Fibroblast of lung (primary cell): ENCODE results near the gene ZFYVE27. TPM values are rescaled to one million over a fixed set of nuclear protein-coding genes. Genes with fewer than 3 reads are reported as not detected.

ENCODE experiments used
- DNase-seq, 2 donors: peaks; one replicate each; pipeline versions ENCODE4 v3.0.0 to v3.0.0-alpha.2; 2010; ENCODE audit warnings: low read depth in 2 of 2
- H2AFZ ChIP-seq: 2 replicates; pipeline ENCODE4 v1.5.1; 2012; ENCODE audit warnings: low read length, control low read depth, inconsistent platforms
- H3K27ac ChIP-seq: 2 replicates; pipeline ENCODE4 v1.5.1; 2011; ENCODE audit warnings: low read length, control low read depth; ENCODE audit not compliant: insufficient read depth
- H3K27me3 ChIP-seq: 2 replicates; pipeline ENCODE4 v1.5.1; 2011; ENCODE audit warnings: mild to moderate bottlenecking, low read length; ENCODE audit not compliant: control insufficient read depth, insufficient read depth
- H3K36me3 ChIP-seq: 2 replicates; pipeline ENCODE4 v1.5.1; 2011; ENCODE audit warnings: low read length; ENCODE audit not compliant: control insufficient read depth, insufficient read depth
- H3K4me1 ChIP-seq: 2 replicates; pipeline ENCODE4 v1.5.1; 2011; ENCODE audit warnings: low read length; ENCODE audit not compliant: control insufficient read depth, insufficient read depth; ENCODE audit errors: extremely low read depth
- H3K4me2 ChIP-seq: 2 replicates; pipeline ENCODE4 v1.5.1; 2011; ENCODE audit warnings: low read length, control low read depth; ENCODE audit not compliant: insufficient read depth; ENCODE audit errors: extremely low read depth
- H3K4me3 ChIP-seq, 4 experiments: fragments of 200-600 bp in 1 of 4; sonication (generic) in 1 of 4; replicated peaks in 1 of 4; 2 replicates each; pipeline ENCODE4 v1.5.1; 2011 to 2016; ENCODE audit warnings: low read length in 4 of 4, low read depth in 3 of 4, mild to moderate bottlenecking in 3 of 4, control low read depth in 2 of 4, inconsistent platforms in 1 of 4, mixed read lengths in 1 of 4; ENCODE audit not compliant: insufficient read depth in 1 of 4; ENCODE audit errors: control extremely low read depth in 1 of 4
- H3K79me2 ChIP-seq: 2 replicates; pipeline ENCODE4 v1.5.1; 2012; ENCODE audit warnings: mild to moderate bottlenecking, low read length, inconsistent platforms; ENCODE audit not compliant: control insufficient read depth, insufficient read depth
- H3K9ac ChIP-seq: 2 replicates; pipeline ENCODE4 v1.5.1; 2011; ENCODE audit warnings: mild to moderate bottlenecking, low read length, control low read depth; ENCODE audit not compliant: insufficient read depth
- H3K9me3 ChIP-seq: 2 replicates; pipeline ENCODE4 v1.5.1; 2012; ENCODE audit warnings: low read depth, low read length; ENCODE audit not compliant: control insufficient read depth, insufficient read depth
- H4K20me1 ChIP-seq: 2 replicates; pipeline ENCODE4 v1.5.1; 2011; ENCODE audit warnings: low read length; ENCODE audit not compliant: control insufficient read depth, insufficient read depth; ENCODE audit errors: extremely low read depth
- EZH2 ChIP-seq: IDR thresholded peaks from 2 replicates; pipeline ENCODE4 v1.5.1; 2012; ENCODE audit warnings: low read length, control low read depth, mild to moderate bottlenecking; ENCODE audit errors: missing control alignments
- polyA plus RNA-seq, 2 donors: library from polyadenylated mRNA; depleted of rRNA in 1 of 2; stranded (reverse) in 1 of 2; unstranded in 1 of 2; fragments of >200 nt; gene quantifications; 2 replicates each; pipeline ENCODE4 v1.2.1, GENCODE V29; 2011 to 2012; ENCODE audit warnings: missing spikeins in 1 of 2
- total RNA-seq: library from RNA; depleted of rRNA; stranded (reverse); fragments of >200 nt; gene quantifications from 2 replicates; pipeline ENCODE4 v1.2.1, GENCODE V29; 2014
- TF ChIP-seq, protein P1 (sequence below), 2 donors: IDR thresholded peaks in 1 of 2; conservative IDR thresholded peaks in 1 of 2; 1 replicate in 1 of 2; 2 replicates in 1 of 2; pipeline ENCODE4 v1.5.1; 2011 to 2012; ENCODE audit warnings: low read length in 2 of 2, control low read depth in 1 of 2, inconsistent platforms in 1 of 2, low read depth in 1 of 2, mild to moderate bottlenecking in 1 of 2

The ZFYVE27 gene
- total and polyA plus RNA-seq, 2 donors (not counting 1 experiment from before 2014, with no cell fraction given), result 8.3 to 22.1 TPM

DNA sequence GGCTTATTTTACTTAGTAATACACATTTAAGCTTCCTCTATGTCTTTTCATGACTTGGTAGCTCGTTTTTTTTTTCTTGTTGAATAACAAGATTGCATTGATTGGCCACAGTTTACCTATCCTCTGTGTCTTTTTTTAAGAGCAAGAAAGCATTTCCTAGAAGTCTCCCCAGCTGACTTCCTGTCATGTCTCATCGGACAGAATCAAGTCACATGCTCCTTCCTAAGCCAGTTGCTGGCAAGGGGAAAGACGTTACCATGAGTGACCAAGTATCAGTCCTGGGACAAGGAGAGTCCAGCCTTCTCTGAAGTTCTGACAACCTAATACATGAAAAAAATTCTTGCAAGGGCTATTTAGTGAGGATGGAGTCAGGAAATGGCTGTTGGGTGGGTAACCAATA lies 59.7 kb downstream of the ZFYVE27 start:
- Histone ChIP-seq H3K4me2 (no peak overlapping the region), H3K27me3 (peaks cover 4% of the 10 kb centered on the region), H3K27ac (no peak overlapping the region), H3K4me3 (no peak overlapping the region), H3K4me1 (no peaks in the 10 kb centered on the region), H3K36me3 (no peaks in the 10 kb centered on the region), H3K9ac (no peak overlapping the region), H4K20me1 (no peaks in the 10 kb centered on the region), H3K79me2 (no peaks in the 10 kb centered on the region), H2AFZ (no peak overlapping the region), H3K9me3 (no peaks in the 10 kb centered on the region)
- DNase-seq, result no peak
- no peak for TF ChIP-seq EZH2
- TF ChIP-seq, protein P1, sequence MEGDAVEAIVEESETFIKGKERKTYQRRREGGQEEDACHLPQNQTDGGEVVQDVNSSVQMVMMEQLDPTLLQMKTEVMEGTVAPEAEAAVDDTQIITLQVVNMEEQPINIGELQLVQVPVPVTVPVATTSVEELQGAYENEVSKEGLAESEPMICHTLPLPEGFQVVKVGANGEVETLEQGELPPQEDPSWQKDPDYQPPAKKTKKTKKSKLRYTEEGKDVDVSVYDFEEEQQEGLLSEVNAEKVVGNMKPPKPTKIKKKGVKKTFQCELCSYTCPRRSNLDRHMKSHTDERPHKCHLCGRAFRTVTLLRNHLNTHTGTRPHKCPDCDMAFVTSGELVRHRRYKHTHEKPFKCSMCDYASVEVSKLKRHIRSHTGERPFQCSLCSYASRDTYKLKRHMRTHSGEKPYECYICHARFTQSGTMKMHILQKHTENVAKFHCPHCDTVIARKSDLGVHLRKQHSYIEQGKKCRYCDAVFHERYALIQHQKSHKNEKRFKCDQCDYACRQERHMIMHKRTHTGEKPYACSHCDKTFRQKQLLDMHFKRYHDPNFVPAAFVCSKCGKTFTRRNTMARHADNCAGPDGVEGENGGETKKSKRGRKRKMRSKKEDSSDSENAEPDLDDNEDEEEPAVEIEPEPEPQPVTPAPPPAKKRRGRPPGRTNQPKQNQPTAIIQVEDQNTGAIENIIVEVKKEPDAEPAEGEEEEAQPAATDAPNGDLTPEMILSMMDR (conservative IDR thresholded peaks at IDR 0.05 in 1 of 2, IDR thresholded peaks at IDR 0.05 in 1 of 2; ENCODE audit: low read depth in 1 of 2, low read length in 2 of 2), result no peak

DNA sequence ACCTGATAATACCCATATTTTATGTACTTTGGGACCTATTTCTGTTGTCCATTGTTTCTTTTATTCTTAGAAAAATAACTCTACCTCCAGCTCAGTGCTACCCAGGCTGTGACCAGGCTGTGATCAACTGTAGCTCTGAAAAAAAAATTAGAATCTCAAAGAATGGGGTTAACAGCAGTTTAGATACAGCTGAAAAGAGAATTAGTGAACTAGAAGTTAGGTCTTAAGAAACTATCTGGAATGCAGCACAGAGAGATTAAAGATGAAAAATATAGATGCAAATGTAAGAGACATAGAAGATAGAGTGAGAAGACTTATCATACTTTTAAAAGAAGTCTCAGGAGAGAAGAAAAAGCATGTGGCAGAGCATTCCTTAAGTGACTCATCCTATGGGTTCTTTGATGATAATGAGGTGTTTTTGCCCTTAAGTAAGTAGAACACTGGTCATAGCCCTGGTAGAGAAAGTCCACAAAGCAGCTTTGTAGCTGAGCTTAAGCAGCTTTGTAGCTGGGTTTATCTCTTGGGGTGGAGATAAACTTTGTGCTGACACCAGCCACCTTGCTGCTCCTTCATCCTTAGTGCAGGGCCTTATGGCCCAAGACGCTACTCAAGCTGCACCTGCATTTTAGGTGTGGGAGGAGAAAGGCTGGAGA lies 62.2 kb downstream of the ZFYVE27 start:
- Histone ChIP-seq H3K9me3 (no peaks in the 10 kb centered on the region), H3K27ac (no peak overlapping the region), H3K79me2 (no peaks in the 10 kb centered on the region), H4K20me1 (no peaks in the 10 kb centered on the region), H3K36me3 (no peaks in the 10 kb centered on the region), H3K4me2 (no peak overlapping the region), H3K4me1 (no peaks in the 10 kb centered on the region), H2AFZ (no peak overlapping the region), H3K4me3 (no peak overlapping the region), H3K27me3 (peaks cover 4% of the 10 kb centered on the region), H3K9ac (no peak overlapping the region)
- TF ChIP-seq, protein P1 (conservative IDR thresholded peaks at IDR 0.05 in 1 of 2, IDR thresholded peaks at IDR 0.05 in 1 of 2; ENCODE audit: low read depth in 1 of 2, low read length in 2 of 2), result no peak
- TF ChIP-seq EZH2, result no peak
- no peak for DNase-seq

DNA sequence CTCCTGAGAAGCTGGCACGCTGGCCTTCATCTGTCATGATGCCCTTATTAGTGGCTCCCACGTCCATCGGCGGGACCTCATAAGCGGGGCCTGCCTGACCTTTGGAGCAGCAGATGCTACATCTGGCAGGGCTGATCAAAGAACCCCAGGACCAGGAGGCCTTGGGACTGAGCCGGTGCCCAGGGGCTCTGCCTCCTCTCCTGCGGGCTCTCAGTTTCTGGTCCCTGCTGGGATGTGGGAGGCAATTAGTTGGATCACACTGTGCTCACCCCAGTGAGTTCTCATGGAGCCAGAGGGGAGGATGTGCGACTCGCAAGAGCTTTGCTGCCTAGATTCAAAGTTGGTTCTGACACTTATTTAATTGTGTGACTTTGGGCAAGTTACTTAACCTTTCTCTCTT lies 63.5 kb downstream of the ZFYVE27 start:
- H3K36me3 ChIP-seq, result no peaks in the 10 kb centered on the region
- no peak overlapping the region for H3K27ac ChIP-seq
- DNase-seq, result no peak
- no peak overlapping the region for H2AFZ ChIP-seq
- H3K4me3 ChIP-seq, result no peak overlapping the region
- no peak overlapping the region for H3K9ac ChIP-seq
- TF ChIP-seq, protein P1 (conservative IDR thresholded peaks at IDR 0.05 in 1 of 2, IDR thresholded peaks at IDR 0.05 in 1 of 2; ENCODE audit: low read depth in 1 of 2, low read length in 2 of 2), result no peak
- no peak for TF ChIP-seq EZH2
- no peaks in the 10 kb centered on the region for H4K20me1 ChIP-seq
- peaks cover 4% of the 10 kb centered on the region for H3K27me3 ChIP-seq
- H3K79me2 ChIP-seq, result no peaks in the 10 kb centered on the region
- H3K4me1 ChIP-seq, result no peaks in the 10 kb centered on the region
- no peaks in the 10 kb centered on the region for H3K9me3 ChIP-seq
- no peak overlapping the region for H3K4me2 ChIP-seq
